Measurements from ENCODE around the gene ZDHHC14.

DNA sequence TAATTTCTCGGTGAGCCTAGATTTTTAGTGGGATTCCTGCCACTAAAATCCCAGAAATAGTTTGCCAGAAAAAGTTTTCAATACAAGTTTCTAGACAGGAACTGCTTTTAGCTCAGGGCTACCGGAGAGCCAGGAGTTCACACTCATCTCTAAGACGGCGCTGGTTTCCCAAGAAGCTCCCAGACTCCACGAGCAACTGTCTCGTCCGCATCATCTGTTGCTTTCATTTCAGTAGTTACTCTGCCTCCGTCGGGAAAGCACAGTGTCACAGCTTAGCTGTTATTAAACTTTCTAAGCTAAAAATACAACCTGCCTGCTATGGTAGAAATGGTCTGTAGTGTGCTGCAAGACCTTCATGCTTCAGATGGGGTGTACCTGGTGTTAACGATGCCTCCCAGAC lies 244.8 kb downstream of the ZDHHC14 start:
- TF ChIP-seq CTCF (IDR thresholded peaks at IDR 0.05) (no peak), EP300 (IDR thresholded peaks at IDR 0.05) (no peak), POLR2A (IDR thresholded peaks at IDR 0.05) (no peak)
